IMR-90 (cell line): ENCODE data around the gene AGAP1. TPM values are rescaled to one million over a fixed set of nuclear protein-coding genes. Genes with fewer than 3 reads are reported as not detected.

Experiments used
- ATAC-seq: fragments of 200-7000 bp; cut with Tn5 transposase; 2 replicates; pipeline ENCODE4 v1.9.1; 2020; ENCODE audit warnings: low read depth, mild to moderate bottlenecking, moderate library complexity
- BruUV-seq: library from RNA; stranded (reverse); fragments of 400-500 nt; replicated peaks from 2 replicates; lab custom pipeline; 2021; lab: Mats Ljungman, UMichigan
- CTCF ChIA-PET: fragments of 300-600 bp; formaldehyde crosslinking; extraction: SDS; loops from one replicate; lab custom pipeline; 2021; ENCODE audit warnings: antibody characterized with exemption; lab: Yijun Ruan, JAX
- POLR2A ChIA-PET: fragments of 300-600 bp; sonication (Branson Sonifier 250); formaldehyde crosslinking; loops from one replicate; lab custom pipeline; 2022; ENCODE audit warnings: antibody characterized with exemption; ENCODE audit not compliant: unreplicated experiment; lab: Charles Lee
- DNase-seq: peaks from one replicate; pipeline ENCODE4 v3.0.0; 2013
- H2AFZ ChIP-seq: replicated peaks from 2 replicates; pipeline ENCODE3; 2013; ENCODE audit warnings: low read length, mild to moderate bottlenecking; ENCODE audit not compliant: poor library complexity
- H2AK5ac ChIP-seq: 2 replicates; pipeline ENCODE4 v1.6.1; 2013; ENCODE audit warnings: low read depth, low read length, inconsistent platforms
- H2AK9ac ChIP-seq: replicated peaks from 2 replicates; pipeline ENCODE3; 2013; ENCODE audit warnings: mild to moderate bottlenecking, low read depth, low read length, moderate library complexity; ENCODE audit not compliant: poor library complexity
- H2BK120ac ChIP-seq: 2 replicates; pipeline ENCODE4 v1.6.1; 2013; ENCODE audit warnings: low read depth, low read length, inconsistent platforms
- H2BK15ac ChIP-seq: 3 replicates; pipeline ENCODE4 v1.6.1; 2013; ENCODE audit warnings: low read depth, low read length, inconsistent platforms
- H2BK20ac ChIP-seq: 2 replicates; pipeline ENCODE4 v1.6.1; 2013; ENCODE audit warnings: low read depth, mild to moderate bottlenecking, inconsistent platforms, low read length, moderate library complexity
- H2BK5ac ChIP-seq: 2 replicates; pipeline ENCODE4 v1.6.1; 2013; ENCODE audit warnings: mild to moderate bottlenecking, low read depth, low read length, inconsistent platforms; ENCODE audit not compliant: poor library complexity, severe bottlenecking
- H3K14ac ChIP-seq: replicated peaks from 2 replicates; pipeline ENCODE4 v1.6.1; 2013; ENCODE audit warnings: low read depth, low read length, inconsistent platforms
- H3K18ac ChIP-seq: 2 replicates; pipeline ENCODE4 v1.6.1; 2013; ENCODE audit warnings: low read depth, low read length, control low read depth
- H3K23ac ChIP-seq: 2 replicates; pipeline ENCODE4 v1.6.1; 2013; ENCODE audit warnings: low read depth, low read length, inconsistent platforms
- H3K27ac ChIP-seq: 2 replicates; pipeline ENCODE4 v1.5.1; 2013; ENCODE audit warnings: mild to moderate bottlenecking, control low read depth, low read length; ENCODE audit not compliant: insufficient read depth
- H3K27me3 ChIP-seq: 2 replicates; pipeline ENCODE4 v1.6.1; 2013; ENCODE audit warnings: low read length; ENCODE audit not compliant: control insufficient read depth, insufficient read depth
- H3K36me3 ChIP-seq: 2 replicates; pipeline ENCODE4 v1.6.1; 2013; ENCODE audit warnings: low read length, mixed read lengths; ENCODE audit not compliant: control insufficient read depth, insufficient read depth
- H3K4ac ChIP-seq: 2 replicates; pipeline ENCODE4 v1.6.1; 2013; ENCODE audit warnings: low read depth, low read length, inconsistent platforms
- H3K4me1 ChIP-seq: 2 replicates; pipeline ENCODE4 v1.6.1; 2013; ENCODE audit warnings: low read length, mixed read lengths; ENCODE audit not compliant: control insufficient read depth, insufficient read depth
- H3K4me2 ChIP-seq: 2 replicates; pipeline ENCODE4 v1.6.1; 2013; ENCODE audit warnings: low read depth, mild to moderate bottlenecking, control low read depth, low read length, moderate library complexity
- H3K4me3 ChIP-seq: 2 replicates; pipeline ENCODE4 v1.5.1; 2013; ENCODE audit warnings: low read depth, mild to moderate bottlenecking, control low read depth, low read length, moderate library complexity; ENCODE audit not compliant: insufficient read depth
- H3K56ac ChIP-seq: 2 replicates; pipeline ENCODE4 v1.6.1; 2013; ENCODE audit warnings: low read length, inconsistent platforms; ENCODE audit not compliant: insufficient read depth; ENCODE audit errors: extremely low read depth
- H3K79me1 ChIP-seq, 2 experiments: 2 replicates each; pipeline ENCODE4 v1.6.1; 2013; ENCODE audit warnings: low read length in 2 of 2, inconsistent platforms in 1 of 2, low read depth in 1 of 2
- H3K9ac ChIP-seq: 2 replicates; pipeline ENCODE4 v1.6.1; 2013; ENCODE audit warnings: low read depth, low read length, control low read depth
- H3K9me1 ChIP-seq: 2 replicates; pipeline ENCODE4 v1.6.1; 2013; ENCODE audit warnings: low read length, inconsistent platforms; ENCODE audit not compliant: insufficient read depth
- H3K9me3 ChIP-seq: 2 replicates; pipeline ENCODE4 v1.6.1; 2013; ENCODE audit warnings: low read length; ENCODE audit not compliant: control insufficient read depth, insufficient read depth
- H4K20me1 ChIP-seq: 2 replicates; pipeline ENCODE4 v1.6.1; 2013; ENCODE audit warnings: low read length, inconsistent platforms; ENCODE audit not compliant: insufficient read depth
- H4K5ac ChIP-seq: 2 replicates; pipeline ENCODE4 v1.6.1; 2013; ENCODE audit warnings: mild to moderate bottlenecking, low read depth, low read length, control low read depth
- H4K8ac ChIP-seq, 2 experiments: 2 replicates each; pipeline ENCODE4 v1.6.1; 2013; ENCODE audit warnings: low read depth in 2 of 2, low read length in 2 of 2, control low read depth in 1 of 2, inconsistent platforms in 1 of 2
- H4K91ac ChIP-seq: 2 replicates; pipeline ENCODE4 v1.6.1; 2013; ENCODE audit warnings: low read depth, low read length, inconsistent platforms; ENCODE audit not compliant: insufficient read depth
- BHLHE40 ChIP-seq: fragments of 150-350 bp; IDR thresholded peaks from 2 replicates; pipeline ENCODE4 v1.6.1; 2016; ENCODE audit warnings: mild to moderate bottlenecking, low read depth, low read length
- CEBPB ChIP-seq: IDR thresholded peaks from 2 replicates; pipeline ENCODE4 v1.6.1; 2012; ENCODE audit warnings: low read depth, low read length, improper control_type of control experiment
- CHD1 ChIP-seq: IDR thresholded peaks from 2 replicates; pipeline ENCODE4 v1.6.1; 2012; ENCODE audit warnings: low read depth, low read length, improper control_type of control experiment
- FOS ChIP-seq: fragments of 150-350 bp; IDR thresholded peaks from 2 replicates; pipeline ENCODE4 v1.6.1; 2016; ENCODE audit warnings: low read depth, low read length
- MAFK ChIP-seq: IDR thresholded peaks from 2 replicates; pipeline ENCODE4 v1.6.1; 2012; ENCODE audit warnings: low read depth, low read length, improper control_type of control experiment
- MAZ ChIP-seq: IDR thresholded peaks from 2 replicates; pipeline ENCODE4 v1.6.1; 2012; ENCODE audit warnings: low read depth, mild to moderate bottlenecking, low read length, improper control_type of control experiment, moderate library complexity, borderline replicate concordance
- NFE2L2 ChIP-seq: fragments of 150-350 bp; IDR thresholded peaks from 2 replicates; pipeline ENCODE4 v1.6.1; 2016; ENCODE audit warnings: low read depth, mild to moderate bottlenecking, low read length
- POLR2A ChIP-seq: IDR thresholded peaks from 2 replicates; pipeline ENCODE4 v1.6.1; 2012; ENCODE audit warnings: mild to moderate bottlenecking, low read depth, low read length
- RAD21 ChIP-seq: IDR thresholded peaks from 2 replicates; pipeline ENCODE4 v1.6.1; 2012; ENCODE audit warnings: low read length, improper control_type of control experiment
- RCOR1 ChIP-seq: IDR thresholded peaks from 2 replicates; pipeline ENCODE4 v1.6.1; 2012; ENCODE audit warnings: mild to moderate bottlenecking, low read length, improper control_type of control experiment; ENCODE audit not compliant: insufficient replicate concordance
- SMC3 ChIP-seq: fragments of 150-350 bp; IDR thresholded peaks from 2 replicates; pipeline ENCODE4 v1.6.1; 2016; ENCODE audit warnings: low read depth, mild to moderate bottlenecking, antibody characterized with exemption, low read length, moderate library complexity
- USF2 ChIP-seq: fragments of 150-350 bp; IDR thresholded peaks from 2 replicates; pipeline ENCODE4 v1.6.1; 2017; ENCODE audit warnings: mild to moderate bottlenecking, antibody characterized with exemption, low read length, low read depth
- WGBS, 2 experiments: methylation state at CpG; one replicate each; pipeline versions ENCODE4 v1.1.5 to v1.1.7; 2013; ENCODE audit warnings: missing lambda C conversion rate in 2 of 2; ENCODE audit not compliant: insufficient read length in 1 of 2; ENCODE audit errors: extremely low coverage in 2 of 2; 5-methylcytosine and 5-hydroxymethylcytosine counted together
- dilution Hi-C: fragments of 300-500 bp; cut with HindIII; formaldehyde crosslinking; loops from one replicate; pipeline ENCODE4 v1.14.3; 2018; ENCODE audit warnings: low sequenced_read_pairs; ENCODE audit not compliant: unreplicated experiment
- in situ Hi-C: fragments of 300-500 bp; cut with MboI; formaldehyde crosslinking; loops from 3 replicates; pipeline ENCODE4 v1.14.3; 2019; ENCODE audit warnings: low sequenced_read_pairs, inconsistent platforms, mixed read lengths
- intact Hi-C: fragments of 100-400 bp; cut with micrococcal nuclease; formaldehyde crosslinking; loops from 2 replicates; pipeline ENCODE4 v1.10.0; 2022
- polyA plus RNA-seq, 3 experiments: library from polyadenylated mRNA; depleted of rRNA; stranded (reverse); fragments of >200 nt; gene quantifications; 2 replicates each; pipeline ENCODE4 v1.2.3, GENCODE V29; 2012; ENCODE audit warnings: low replicate concordance in 1 of 3
- total RNA-seq: library from RNA; depleted of rRNA; stranded (reverse); fragments of >200 nt; gene quantifications from 2 replicates; pipeline ENCODE4 v1.2.3, GENCODE V29; 2012

The AGAP1 gene
- total and polyA plus RNA-seq, 2 of the 4 experiments (the other 2 are of a cell fraction) = 15.1 to 16.4 TPM

GRCh38 chr2:236119476-236119875 lies 625.6 kb downstream of the AGAP1 start:
- ATAC-seq = no peak
- no peaks in the 10 kb centered on the region for H3K9me1 ChIP-seq
- dilution Hi-C loops (no loop called here), in situ Hi-C loops (no loop called here), intact Hi-C loops (no loop called here)
- H3K4me3 ChIP-seq = no peak overlapping the region
- no peak overlapping the region for H3K4ac ChIP-seq
- H2BK20ac ChIP-seq = no peak overlapping the region
- no peak overlapping the region for H2AK5ac ChIP-seq
- no peak overlapping the region for H4K91ac ChIP-seq
- no peak overlapping the region for H3K23ac ChIP-seq
- H3K27me3 ChIP-seq = no peaks in the 10 kb centered on the region
- H2AFZ ChIP-seq = no peak overlapping the region
- H4K20me1 ChIP-seq = peaks cover 8% of the 10 kb centered on the region; the same call in 1 of the 2 replicates
- H3K18ac ChIP-seq = no peak overlapping the region
- H2BK5ac ChIP-seq = no peak overlapping the region
- no peak for DNase-seq
- no peak overlapping the region for H2BK120ac ChIP-seq
- no TSS peak for BruUV-seq
- H3K9me3 ChIP-seq = no peaks in the 10 kb centered on the region
- no peak overlapping the region for H3K56ac ChIP-seq
- POLR2A ChIA-PET = no interaction called here
- no peak overlapping the region for H2AK9ac ChIP-seq
- H4K8ac ChIP-seq = no peak overlapping the region
- peaks cover 3% of the 10 kb centered on the region; the same call in 1 of the 2 replicates for H3K4me1 ChIP-seq
- no peak overlapping the region for H3K9ac ChIP-seq
- no peaks in the 10 kb centered on the region for H3K79me1 ChIP-seq
- no peak overlapping the region for H2BK15ac ChIP-seq
- H3K4me2 ChIP-seq = no peak overlapping the region
- peaks cover 5% of the 10 kb centered on the region; the same call in 1 of the 2 replicates for H3K36me3 ChIP-seq
- no peak overlapping the region for H3K14ac ChIP-seq
- WGBS, 2 experiments = 96% methylated on average over 8 of the region's 13 CpGs; no CpG with 5 or more reads in 1 of the 2 experiments
- CTCF ChIA-PET = no interaction called here
- H4K5ac ChIP-seq = no peak overlapping the region
- TF ChIP-seq CEBPB = no peak
- no peak for TF ChIP-seq CHD1
- TF ChIP-seq RCOR1 = no peak
- TF ChIP-seq RAD21 = no peak
- no peak for TF ChIP-seq MAZ
- TF ChIP-seq USF2 = no peak
- TF ChIP-seq FOS = no peak
- no peak for TF ChIP-seq NFE2L2
- TF ChIP-seq POLR2A = no peak
- TF ChIP-seq MAFK = no peak
- TF ChIP-seq SMC3 = no peak
- TF ChIP-seq BHLHE40 = no peak
- no peak overlapping the region for H3K27ac ChIP-seq
